ENCODE data around the gene GALNT2. TPM values are rescaled to one million over a fixed set of nuclear protein-coding genes. Genes with fewer than 3 reads are reported as not detected.
A peak's percentile ranks its signal among the peaks of the same experiment; 100 is the strongest.

GALNT2 gene
- total and polyA plus RNA-seq, 7 donors: 8.4 to 43.8 (median 37.1) TPM

DNA sequence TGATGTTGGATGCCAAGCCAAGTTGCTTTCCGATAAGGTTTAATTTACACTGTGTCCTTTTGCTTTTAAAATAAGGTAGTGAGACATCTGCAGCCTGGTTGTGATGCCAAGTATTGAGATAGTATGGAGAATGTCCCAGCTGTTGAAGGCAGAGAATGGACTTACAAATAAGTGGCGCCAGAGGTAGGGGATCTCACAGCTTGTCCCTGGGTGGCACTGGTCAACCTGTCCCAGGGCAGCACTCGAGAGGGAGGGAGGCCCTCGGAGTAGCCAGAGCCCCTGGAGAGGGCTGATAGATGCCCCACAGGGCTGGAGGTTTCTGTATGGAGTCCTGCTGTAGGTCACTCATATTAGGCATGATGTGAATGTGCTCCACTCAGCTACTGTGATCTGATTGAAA is 98.5 kb downstream of the GALNT2 start:
- no peak for DNase-seq
- peaks cover 0 to 11% (median under 1%) of the 10 kb centered on the region in 4 donors for H3K4me1 ChIP-seq
- no peak overlapping the region for H3K4me3 ChIP-seq
- intact Hi-C loops (cut with DNase I): no loop called here
- H3K27ac ChIP-seq: no peak overlapping the region
- no peaks in the 10 kb centered on the region for H3K36me3 ChIP-seq
- no peaks in the 10 kb centered on the region for H3K27me3 ChIP-seq
- no peak for TF ChIP-seq POLR2A (IDR thresholded peaks at IDR 0.05)
- TF ChIP-seq EP300 (IDR thresholded peaks at IDR 0.05): no peak
- TF ChIP-seq, protein P1, sequence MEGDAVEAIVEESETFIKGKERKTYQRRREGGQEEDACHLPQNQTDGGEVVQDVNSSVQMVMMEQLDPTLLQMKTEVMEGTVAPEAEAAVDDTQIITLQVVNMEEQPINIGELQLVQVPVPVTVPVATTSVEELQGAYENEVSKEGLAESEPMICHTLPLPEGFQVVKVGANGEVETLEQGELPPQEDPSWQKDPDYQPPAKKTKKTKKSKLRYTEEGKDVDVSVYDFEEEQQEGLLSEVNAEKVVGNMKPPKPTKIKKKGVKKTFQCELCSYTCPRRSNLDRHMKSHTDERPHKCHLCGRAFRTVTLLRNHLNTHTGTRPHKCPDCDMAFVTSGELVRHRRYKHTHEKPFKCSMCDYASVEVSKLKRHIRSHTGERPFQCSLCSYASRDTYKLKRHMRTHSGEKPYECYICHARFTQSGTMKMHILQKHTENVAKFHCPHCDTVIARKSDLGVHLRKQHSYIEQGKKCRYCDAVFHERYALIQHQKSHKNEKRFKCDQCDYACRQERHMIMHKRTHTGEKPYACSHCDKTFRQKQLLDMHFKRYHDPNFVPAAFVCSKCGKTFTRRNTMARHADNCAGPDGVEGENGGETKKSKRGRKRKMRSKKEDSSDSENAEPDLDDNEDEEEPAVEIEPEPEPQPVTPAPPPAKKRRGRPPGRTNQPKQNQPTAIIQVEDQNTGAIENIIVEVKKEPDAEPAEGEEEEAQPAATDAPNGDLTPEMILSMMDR (IDR thresholded peaks at IDR 0.05): no peak
- TF ChIP-seq POLR2AphosphoS5 (IDR thresholded peaks at IDR 0.05): no peak
- WGBS, 2 donors: 95% methylated on average over 4 of the region's 4 CpGs
- H3K9me3 ChIP-seq: no peaks in the 10 kb centered on the region

DNA sequence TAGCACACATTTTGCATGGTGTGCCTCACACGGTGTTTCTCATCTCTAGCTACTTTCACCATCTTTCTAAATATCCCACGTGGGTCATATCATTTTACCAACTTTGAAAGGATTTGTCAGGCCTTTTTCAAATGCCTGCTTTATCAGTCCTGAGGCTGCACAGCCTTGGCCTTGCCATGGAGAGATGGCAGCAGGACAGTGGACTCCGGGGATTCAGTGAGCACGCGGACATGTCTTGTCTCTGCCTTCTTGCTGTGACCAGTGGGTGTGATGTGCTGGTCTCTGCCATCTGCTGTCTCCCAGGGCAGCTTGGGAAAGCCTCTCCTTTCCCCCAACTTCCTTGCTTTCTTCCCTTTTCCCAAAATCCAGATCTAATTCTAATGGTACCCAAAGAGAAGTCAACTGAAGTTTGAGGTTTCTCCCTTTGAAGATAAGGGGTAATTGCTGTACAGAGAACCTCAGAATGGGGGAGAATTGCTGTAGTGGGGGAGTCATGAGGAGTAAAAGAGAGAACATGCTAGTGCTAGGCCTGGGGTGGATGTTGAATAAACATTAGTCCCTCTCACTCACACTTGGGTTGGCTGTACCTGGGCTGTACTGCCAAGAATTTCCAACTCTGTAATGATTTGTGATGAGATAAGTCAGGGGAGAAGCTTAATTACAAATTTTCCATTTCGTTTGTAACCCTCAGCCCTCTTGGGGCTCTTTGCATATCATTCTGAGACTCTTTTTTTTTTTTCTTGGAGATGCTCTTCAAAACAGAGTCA is 99.5 kb downstream of the GALNT2 start:
- 94% methylated on average over 6 of the region's 6 CpGs for WGBS, 2 donors
- Histone ChIP-seq H3K27me3 (no peaks in the 10 kb centered on the region), H3K4me3 (no peak overlapping the region), H3K36me3 (no peaks in the 10 kb centered on the region), H3K4me1 (peaks cover 0 to 11% (median 2%) of the 10 kb centered on the region in 4 donors), H3K27ac (no peak overlapping the region), H3K9me3 (no peaks in the 10 kb centered on the region)
- TF ChIP-seq EP300 (IDR thresholded peaks at IDR 0.05) (no peak), POLR2A (IDR thresholded peaks at IDR 0.05) (no peak), POLR2AphosphoS5 (IDR thresholded peaks at IDR 0.05) (no peak)
- TF ChIP-seq, protein P1 (IDR thresholded peaks at IDR 0.05): no peak
- intact Hi-C loops (cut with DNase I): no loop called here
- DNase-seq: no peak

DNA sequence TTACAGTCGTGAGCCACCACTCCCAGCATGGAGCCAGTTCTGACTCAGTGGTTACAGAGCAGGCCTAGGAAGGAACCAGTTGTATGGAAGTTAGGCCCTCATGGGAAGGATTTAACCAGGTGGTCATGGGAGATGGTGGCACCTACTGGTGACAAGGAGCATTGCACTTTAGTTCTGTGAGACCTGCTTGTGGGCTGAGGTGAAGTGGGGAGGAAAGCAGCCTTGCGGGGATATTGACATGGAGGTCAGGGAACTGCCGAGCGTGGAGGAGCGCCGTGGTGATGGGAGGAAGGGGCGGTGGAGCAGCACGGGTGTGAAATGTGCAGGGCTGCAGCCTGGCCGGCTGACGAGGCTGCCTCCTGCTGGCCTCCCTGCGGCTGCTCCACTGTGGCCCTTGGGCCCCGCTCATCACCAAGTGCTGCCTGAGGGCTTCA is 100.4 kb downstream of the GALNT2 start:
- no peak overlapping the region for H3K27ac ChIP-seq
- WGBS, 2 donors: 75 to 85% methylated on average over 12 of the region's 12 CpGs
- intact Hi-C loops (cut with DNase I): no loop called here
- no peak overlapping the region for H3K4me3 ChIP-seq
- DNase-seq: peak; percentile 60
- H3K36me3 ChIP-seq: no peaks in the 10 kb centered on the region
- peaks cover 0 to 11% (median 4%) of the 10 kb centered on the region in 4 donors for H3K4me1 ChIP-seq
- no peaks in the 10 kb centered on the region for H3K27me3 ChIP-seq
- H3K9me3 ChIP-seq: no peaks in the 10 kb centered on the region
- TF ChIP-seq, protein P1 (IDR thresholded peaks at IDR 0.05): peak in 3 of 4 experiments; percentile 42 to 50 (median 45)
- TF ChIP-seq POLR2AphosphoS5 (IDR thresholded peaks at IDR 0.05) (no peak), POLR2A (IDR thresholded peaks at IDR 0.05) (no peak)

DNA sequence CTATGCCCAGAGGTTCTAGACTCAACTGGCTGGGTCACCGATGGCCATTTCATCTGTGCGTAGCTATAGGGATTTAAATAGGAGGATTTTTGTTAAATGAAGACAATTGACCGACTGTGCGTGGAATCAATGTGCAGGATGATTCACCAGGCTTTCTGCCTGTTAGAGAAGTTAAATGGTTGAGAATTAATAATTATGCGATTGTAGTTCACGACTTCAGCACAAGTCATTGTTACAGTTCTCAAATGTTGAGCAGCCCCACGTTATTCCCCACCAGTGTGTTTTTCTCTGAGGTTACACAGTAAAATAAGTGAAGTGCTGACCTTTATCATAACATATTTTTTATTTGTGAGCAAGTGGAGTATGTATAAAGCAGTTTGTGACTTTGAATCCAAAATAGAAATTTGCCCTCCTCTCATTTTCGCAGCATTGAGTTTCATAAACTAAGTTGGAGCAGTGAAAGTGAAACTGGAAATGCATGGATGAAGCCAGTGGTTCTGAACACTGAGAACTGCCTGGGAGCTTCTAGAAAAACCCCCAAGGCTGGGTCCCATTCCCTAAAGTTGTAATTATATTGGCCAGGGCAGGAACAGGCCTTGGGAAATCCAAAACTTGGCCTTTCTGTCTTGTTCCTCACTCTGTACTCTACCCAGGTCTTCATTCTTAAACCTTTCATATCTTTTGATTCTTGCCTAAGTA is 102.6 kb downstream of the GALNT2 start:
- no peaks in the 10 kb centered on the region for H3K9me3 ChIP-seq
- intact Hi-C loops (cut with DNase I): no loop called here
- H3K4me3 ChIP-seq: peak overlapping the region in 2 of 4 donors; percentile 8 to 21
- H3K27ac ChIP-seq: peak overlapping the region; percentile 25 to 63 (median 46)
- no peak for DNase-seq
- H3K36me3 ChIP-seq: no peaks in the 10 kb centered on the region
- WGBS, 2 donors: 67 to 74% methylated on average over 8 of the region's 8 CpGs
- TF ChIP-seq POLR2AphosphoS5 (IDR thresholded peaks at IDR 0.05): no peak
- TF ChIP-seq EP300 (IDR thresholded peaks at IDR 0.05): no peak
- TF ChIP-seq POLR2A (IDR thresholded peaks at IDR 0.05): no peak
- TF ChIP-seq, protein P1 (IDR thresholded peaks at IDR 0.05): no peak
- H3K27me3 ChIP-seq: no peaks in the 10 kb centered on the region
- peaks cover 0 to 11% (median 5%) of the 10 kb centered on the region in 4 donors for H3K4me1 ChIP-seq
